Measurements from ENCODE around the gene MRPL49.

The MRPL49 gene

GRCh38 chr11:65121865-65122696 lies at the start of gene MRPL49, which contains the start of gene FAU:
MRPL49 (plus strand) TSS chr11:65122321; CDS start chr11:65122347, 26 bp downstream.
FAU (minus strand) TSS chr11:65122134; CDS start chr11:65121813, 321 bp downstream.
- TF ChIP-seq CTCF (IDR thresholded peaks at IDR 0.05; ENCODE audit: low read depth, low read length, missing control alignments): no peak
- peak; percentile 92 for DNase-seq (ENCODE audit: low read depth)
- in situ Hi-C loops (cut with HindIII; ENCODE audit: low sequenced_read_pairs): no loop called here

DNA sequence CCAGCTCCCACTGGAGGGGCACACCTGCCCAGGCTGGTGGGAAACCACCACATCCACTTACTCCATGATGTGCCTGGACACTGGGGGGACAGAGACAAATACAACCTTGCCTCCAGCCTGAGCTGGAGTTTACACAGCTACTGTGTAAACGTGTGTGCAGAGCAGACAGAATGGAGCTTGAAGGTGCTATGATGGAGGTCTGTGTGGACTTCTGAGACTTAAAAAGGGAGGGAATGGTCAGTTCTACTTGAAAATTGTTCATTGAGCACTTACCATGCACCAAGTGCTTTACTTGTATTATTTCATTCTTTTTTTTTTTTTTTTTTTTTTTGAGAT lies 49.5 kb upstream of the MRPL49 start:
- in situ Hi-C loops (cut with HindIII; ENCODE audit: low sequenced_read_pairs): no loop called here
- no peak for DNase-seq (ENCODE audit: low read depth)
- TF ChIP-seq CTCF (IDR thresholded peaks at IDR 0.05; ENCODE audit: low read depth, low read length, missing control alignments): no peak
- H3K4me3 ChIP-seq (ENCODE audit: low read depth, low read length): no peak overlapping the region

More at GRCh38 chr11:65121865-65122696, at the start of gene MRPL49, which contains the start of gene FAU:
- peak within 1 kb of the TSS; percentile 99 for H3K4me3 ChIP-seq (ENCODE audit: low read depth, low read length)

GRCh38 chr11:65077451-65077850 lies 44.7 kb upstream of the MRPL49 start:
- DNase-seq (ENCODE audit: low read depth): no peak
- in situ Hi-C loops (cut with HindIII; ENCODE audit: low sequenced_read_pairs): no loop called here

DNA sequence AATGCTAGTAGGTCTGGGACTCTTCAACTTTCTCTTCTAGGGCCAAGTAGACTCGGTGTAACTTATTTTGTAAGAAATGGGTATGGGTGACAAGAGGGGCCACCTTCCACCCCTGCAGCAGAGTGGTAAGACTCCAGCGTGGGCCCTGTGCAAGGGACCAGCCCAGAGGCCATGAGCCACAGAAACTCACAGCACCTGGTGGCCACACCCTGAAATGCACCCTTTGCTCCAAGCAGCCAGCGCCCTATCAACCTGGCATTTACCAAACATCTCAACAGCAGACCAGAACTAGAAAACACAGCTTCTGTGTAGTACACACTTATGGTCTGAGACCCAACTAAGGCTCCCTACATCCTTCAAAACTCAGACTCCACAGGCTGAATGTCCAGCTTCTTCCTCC lies 44.0 kb upstream of the MRPL49 start:
- DNase-seq (ENCODE audit: low read depth): no peak
- H3K4me3 ChIP-seq (ENCODE audit: low read depth, low read length): no peak overlapping the region
- in situ Hi-C loops (cut with HindIII; ENCODE audit: low sequenced_read_pairs): no loop called here
- TF ChIP-seq CTCF (IDR thresholded peaks at IDR 0.05; ENCODE audit: low read depth, low read length, missing control alignments): peak; percentile 65

More at GRCh38 chr11:65077451-65077850, 44.7 kb upstream of the MRPL49 start:
- no peak for TF ChIP-seq CTCF (IDR thresholded peaks at IDR 0.05; ENCODE audit: low read depth, low read length, missing control alignments)
- H3K4me3 ChIP-seq (ENCODE audit: low read depth, low read length): no peak overlapping the region

GRCh38 chr11:65078786-65079342 lies 43.3 kb upstream of the MRPL49 start:
- in situ Hi-C loops (cut with HindIII; ENCODE audit: low sequenced_read_pairs): no loop called here
- DNase-seq (ENCODE audit: low read depth): no peak
- no peak overlapping the region for H3K4me3 ChIP-seq (ENCODE audit: low read depth, low read length)
- TF ChIP-seq CTCF (IDR thresholded peaks at IDR 0.05; ENCODE audit: low read depth, low read length, missing control alignments): no peak

GRCh38 chr11:65083134-65083833 lies 38.8 kb upstream of the MRPL49 start:
- peak overlapping the region; percentile 71 for H3K4me3 ChIP-seq (ENCODE audit: low read depth, low read length)
- no peak for TF ChIP-seq CTCF (IDR thresholded peaks at IDR 0.05; ENCODE audit: low read depth, low read length, missing control alignments)
- DNase-seq (ENCODE audit: low read depth): no peak
- in situ Hi-C loops (cut with HindIII; ENCODE audit: low sequenced_read_pairs): no loop called here
